GM13976 (cell line): ENCODE results near the gene OST4.
A peak's percentile ranks its signal among the peaks of the same experiment; 100 is the strongest.

Experiments
- DNase-seq: peaks from one replicate; pipeline ENCODE4 v3.0.0; 2012; ENCODE audit warnings: low spot score
- CTCF ChIP-seq: IDR thresholded peaks from 2 replicates; pipeline ENCODE4 v1.5.1; 2012; ENCODE audit warnings: borderline replicate concordance, mild to moderate bottlenecking; ENCODE audit not compliant: insufficient read depth; ENCODE audit errors: extremely low read depth, missing control alignments, control extremely low read depth
- in situ Hi-C: fragments of 300-500 bp; cut with MboI; formaldehyde crosslinking; loops from one replicate; pipeline ENCODE4 v1.12.0; 2022; ENCODE audit warnings: low sequenced_read_pairs, mixed read lengths, inconsistent platforms; ENCODE audit not compliant: unreplicated experiment

OST4 gene

GRCh38 chr2:27087823-27088410 is 16.5 kb upstream of the OST4 start:
- in situ Hi-C loops: no loop called here
- TF ChIP-seq CTCF: no peak
- DNase-seq: no peak

GRCh38 chr2:27086724-27087593 is 15.5 kb upstream of the OST4 start, which contains the start of gene KHK:
Gene KHK (plus strand): TSS chr2:27086772. CDS start chr2:27087260, 488 bp downstream.
- TF ChIP-seq CTCF: no peak
- peak; percentile 57 for DNase-seq
- in situ Hi-C loops: no loop called here

GRCh38 chr2:27086090-27086723 is 14.8 kb upstream of the OST4 start:
- DNase-seq: peak; percentile 99
- in situ Hi-C loops: no loop called here
- TF ChIP-seq CTCF: peak; percentile 98

- DNase-seq: peak; percentile 69
- peak; percentile 56 for TF ChIP-seq CTCF
- in situ Hi-C loops: no loop called here
Measured at GRCh38 chr2:27085673-27086089, 14.2 kb upstream of the OST4 start.

- in situ Hi-C loops: no loop called here
- no peak for TF ChIP-seq CTCF
- no peak for DNase-seq
Measured at GRCh38 chr2:27085062-27085672, 13.7 kb upstream of the OST4 start.
